Measurements from ENCODE around the gene SIT1.
A peak's percentile ranks its signal among the peaks of the same experiment; 100 is the strongest.
"Not testable (repeated sequence)": the region's sequence is repeated elsewhere in the genome, so short reads cannot be mapped to it uniquely, and the experiment has no call there.

SIT1 gene

DNA sequence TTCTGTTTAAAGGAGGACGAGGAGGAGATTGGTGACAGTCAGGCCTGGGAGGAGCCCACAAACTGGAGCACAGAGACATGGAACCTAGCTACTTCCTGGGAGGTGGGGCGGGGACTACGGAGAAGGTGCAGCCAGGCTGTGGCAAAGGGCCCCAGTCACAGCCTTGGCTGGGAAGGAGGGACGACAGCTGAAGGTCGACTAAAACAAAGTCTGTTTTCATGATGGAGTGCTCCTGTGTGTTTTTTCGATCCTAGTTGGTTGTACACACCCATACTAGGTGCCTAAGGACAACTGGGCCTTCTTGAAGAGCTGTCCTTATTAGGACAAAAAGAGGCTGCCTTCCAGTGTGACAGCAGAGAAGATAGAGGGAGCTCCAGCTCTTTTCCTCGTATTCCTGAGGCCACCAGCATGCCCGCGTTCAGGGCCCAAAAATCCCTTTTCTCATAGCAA, 10.3 kb upstream of the SIT1 start:
- no peak for DNase-seq (ENCODE audit: low read depth)

DNA sequence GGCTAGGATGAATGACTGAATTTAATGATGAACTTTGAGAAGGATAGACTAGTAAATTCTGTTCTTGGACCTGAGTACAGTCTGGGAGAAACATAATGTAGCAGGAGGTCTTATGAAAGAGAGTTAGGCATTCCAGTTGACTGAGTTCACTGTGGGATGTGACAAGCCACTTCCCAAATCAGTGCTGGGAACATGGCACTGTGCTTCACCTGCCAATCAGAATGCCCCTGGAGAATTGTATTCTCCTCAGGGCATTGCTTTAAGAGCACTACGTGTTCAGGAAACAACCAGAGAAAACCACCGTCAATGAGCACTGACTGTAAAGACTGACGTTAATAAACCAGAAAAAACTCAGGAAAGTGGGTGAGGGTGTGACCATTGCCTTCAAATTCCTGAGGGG, 8.6 kb upstream of the SIT1 start:
- no peak for DNase-seq (ENCODE audit: low read depth)

DNA sequence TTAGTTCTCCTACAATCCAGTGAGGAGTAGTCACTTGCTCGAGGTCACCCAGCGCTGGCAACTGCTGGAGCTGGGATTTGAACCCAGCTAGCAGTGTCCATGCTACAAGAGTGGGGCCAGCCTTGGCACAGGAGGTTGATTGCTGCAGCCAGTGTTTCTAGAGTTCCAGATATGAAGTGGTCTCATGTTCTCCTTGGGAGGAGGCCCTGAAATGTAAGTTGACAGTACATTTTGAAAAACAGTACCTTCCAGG, 8.2 kb upstream of the SIT1 start:
- no peak for DNase-seq (ENCODE audit: low read depth)

DNA sequence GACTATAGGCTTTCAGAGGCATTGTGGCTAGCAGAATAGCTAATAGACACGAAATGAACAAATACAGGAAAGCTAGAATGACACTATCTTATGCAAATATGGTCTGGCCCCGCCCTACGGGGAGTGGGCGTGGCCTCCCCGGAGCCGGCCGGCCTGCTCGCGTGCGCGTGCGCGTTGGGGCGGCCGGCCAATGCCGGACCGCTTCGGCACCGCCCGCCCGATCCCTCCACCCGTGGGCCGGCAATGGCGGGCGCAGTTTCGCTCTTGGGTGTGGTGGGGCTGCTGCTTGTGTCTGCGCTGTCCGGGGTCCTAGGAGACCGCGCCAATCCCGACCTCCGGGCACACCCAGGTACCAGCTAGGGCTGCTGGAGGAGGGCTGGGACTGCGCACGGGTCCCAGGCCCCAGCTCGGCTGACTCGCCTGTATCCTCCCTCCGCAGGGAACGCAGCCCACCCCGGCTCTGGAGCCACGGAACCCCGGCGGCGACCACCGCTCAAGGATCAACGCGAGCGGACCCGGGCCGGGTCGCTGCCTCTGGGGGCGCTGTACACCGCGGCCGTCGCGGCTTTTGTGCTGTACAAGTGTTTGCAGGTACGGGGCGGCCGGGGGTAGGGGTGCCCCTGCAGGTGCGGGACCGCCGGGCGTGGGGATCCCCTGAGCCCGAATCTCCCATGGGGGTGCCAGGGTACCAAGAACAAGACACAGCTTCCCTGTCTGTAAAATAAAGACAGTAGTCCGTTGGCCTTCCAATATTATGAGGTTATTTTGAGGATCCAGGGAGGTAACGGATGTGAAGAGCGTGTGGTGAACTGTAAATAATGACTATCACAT, 7.6 kb upstream of the SIT1 start, which contains the start of gene CCDC107:
Gene CCDC107 (plus strand): TSS at position 156 of the 831 bp plus-strand sequence. CDS start 88 bp downstream, at position 244.
- peak; percentile 78 for DNase-seq (ENCODE audit: low read depth)

DNA sequence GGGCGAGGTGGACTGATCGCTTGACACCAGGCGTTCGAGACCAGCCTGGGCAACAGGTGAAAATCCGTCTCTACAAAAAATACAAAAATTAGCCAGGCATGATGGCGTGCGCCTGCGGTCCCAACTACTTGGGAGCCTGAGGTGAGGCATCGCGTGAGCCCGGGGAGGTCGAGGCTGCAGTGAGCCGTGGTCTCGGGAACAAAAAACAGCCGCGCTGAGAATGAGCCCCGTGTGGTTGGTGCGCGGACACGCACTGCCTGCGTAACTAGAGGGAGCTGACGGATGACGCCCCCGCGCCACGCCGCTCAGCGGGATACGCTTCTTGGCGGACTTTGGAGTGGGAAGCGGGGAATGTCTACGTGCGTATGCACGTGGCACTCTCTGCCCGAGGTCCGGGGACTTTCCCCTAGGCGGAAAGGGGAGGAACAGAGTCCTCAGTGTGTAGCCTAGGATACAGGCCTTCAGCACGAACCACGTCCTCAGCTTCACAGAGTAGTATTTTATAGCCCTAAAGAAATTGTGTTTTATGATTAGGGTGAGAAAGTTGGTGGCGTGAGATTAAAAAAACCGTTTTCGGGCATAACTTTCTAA, 6.9 kb upstream of the SIT1 start, which contains the start of gene RMRP:
Gene RMRP (minus strand): TSS at position 474 of the 591 bp plus-strand sequence.
- DNase-seq (ENCODE audit: low read depth): peak; percentile 89

DNA sequence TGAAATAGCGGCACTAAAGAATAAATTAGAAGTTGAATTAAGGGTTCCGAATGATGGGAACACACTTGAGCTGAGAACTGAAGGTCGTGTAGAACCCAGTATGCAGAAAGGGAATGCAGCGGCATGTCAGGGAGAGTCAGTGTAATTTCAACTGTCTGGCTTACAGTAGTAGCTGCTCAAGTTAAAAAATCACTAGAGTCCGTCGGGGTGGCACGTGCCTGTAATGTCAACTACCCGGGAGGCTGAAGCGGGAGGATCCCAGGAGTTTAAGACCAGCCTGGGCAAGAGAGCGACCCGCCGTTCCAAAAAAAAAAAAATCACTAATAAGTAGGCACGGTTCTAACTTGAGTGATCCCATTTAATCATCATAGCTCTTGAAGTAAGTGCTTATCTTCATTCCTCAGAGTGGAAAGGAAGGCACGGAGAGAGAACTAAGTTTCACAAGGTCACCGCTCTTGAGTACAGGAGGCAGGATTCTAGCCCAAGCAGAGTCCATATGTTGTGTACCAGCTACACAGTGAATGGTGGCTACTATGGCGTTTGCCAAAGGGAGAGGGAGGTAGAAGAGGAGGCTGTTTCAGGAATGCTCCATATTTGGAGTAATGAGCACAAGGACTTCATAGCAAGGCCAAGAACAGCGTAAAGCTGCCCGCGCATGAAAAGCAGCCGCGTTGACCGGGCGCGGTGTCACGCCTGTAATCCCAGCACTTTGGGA, 6.3 kb upstream of the SIT1 start:
- no peak for DNase-seq (ENCODE audit: low read depth)

DNA sequence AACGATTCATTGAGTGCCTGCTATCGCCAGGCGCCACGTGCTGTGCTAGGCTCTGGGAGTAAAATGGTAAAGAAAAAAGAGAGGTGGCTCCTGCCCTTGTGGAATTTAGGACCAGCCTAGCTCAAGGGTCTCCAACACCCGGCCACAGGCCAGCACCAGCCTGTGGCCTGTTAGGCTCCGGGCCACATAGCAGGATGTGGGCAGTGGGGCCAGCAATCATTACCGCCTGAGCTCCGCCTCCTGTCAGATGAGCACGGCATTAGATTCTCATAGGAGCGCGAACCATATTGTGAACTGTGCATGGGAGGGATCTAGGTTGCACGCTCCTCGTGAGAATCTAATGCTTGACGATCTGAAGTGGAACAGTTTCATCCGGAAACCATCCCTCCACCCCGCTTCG, 5.6 kb upstream of the SIT1 start:
- DNase-seq (ENCODE audit: low read depth): no peak

DNA sequence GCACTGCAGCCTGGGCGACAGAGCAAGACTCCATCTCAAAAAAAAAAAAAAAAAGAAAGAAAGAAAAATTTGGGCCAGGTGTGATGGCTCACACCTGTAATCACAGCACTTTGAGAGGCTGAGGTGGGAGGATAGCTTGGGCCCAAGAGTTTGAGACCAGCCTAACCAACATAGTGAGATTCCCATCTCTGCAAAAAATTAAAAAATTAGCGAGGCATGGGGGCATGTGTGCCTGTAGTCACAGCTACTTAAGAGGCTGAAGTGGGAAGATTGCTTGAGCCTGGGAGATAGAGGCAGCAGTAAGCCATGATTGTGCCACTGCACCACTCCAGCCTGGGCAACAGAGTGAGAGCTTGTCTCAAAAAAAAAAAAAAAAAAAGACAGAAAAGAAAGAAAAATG, 2.9 kb upstream of the SIT1 start:
- no peak for DNase-seq (ENCODE audit: low read depth)

DNA sequence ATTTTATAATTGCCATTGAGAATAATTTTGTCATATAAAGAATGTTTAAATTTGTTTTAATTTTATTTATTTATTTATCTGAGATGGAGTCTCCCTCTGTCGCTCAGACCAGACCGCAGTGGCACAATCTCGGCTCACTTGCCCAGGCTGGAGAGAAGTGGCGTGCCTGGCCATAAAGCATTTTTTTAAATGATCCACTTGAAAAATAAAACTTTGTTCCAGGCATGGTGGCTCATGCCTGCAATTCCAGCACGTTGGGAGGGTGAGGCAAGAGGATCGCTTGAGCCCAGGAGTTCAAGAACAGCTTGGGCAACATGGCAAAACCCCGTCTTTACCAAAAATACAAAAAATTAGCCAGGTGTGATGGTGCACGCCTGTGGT, 2.1 kb upstream of the SIT1 start:
- DNase-seq (ENCODE audit: low read depth): no peak

DNA sequence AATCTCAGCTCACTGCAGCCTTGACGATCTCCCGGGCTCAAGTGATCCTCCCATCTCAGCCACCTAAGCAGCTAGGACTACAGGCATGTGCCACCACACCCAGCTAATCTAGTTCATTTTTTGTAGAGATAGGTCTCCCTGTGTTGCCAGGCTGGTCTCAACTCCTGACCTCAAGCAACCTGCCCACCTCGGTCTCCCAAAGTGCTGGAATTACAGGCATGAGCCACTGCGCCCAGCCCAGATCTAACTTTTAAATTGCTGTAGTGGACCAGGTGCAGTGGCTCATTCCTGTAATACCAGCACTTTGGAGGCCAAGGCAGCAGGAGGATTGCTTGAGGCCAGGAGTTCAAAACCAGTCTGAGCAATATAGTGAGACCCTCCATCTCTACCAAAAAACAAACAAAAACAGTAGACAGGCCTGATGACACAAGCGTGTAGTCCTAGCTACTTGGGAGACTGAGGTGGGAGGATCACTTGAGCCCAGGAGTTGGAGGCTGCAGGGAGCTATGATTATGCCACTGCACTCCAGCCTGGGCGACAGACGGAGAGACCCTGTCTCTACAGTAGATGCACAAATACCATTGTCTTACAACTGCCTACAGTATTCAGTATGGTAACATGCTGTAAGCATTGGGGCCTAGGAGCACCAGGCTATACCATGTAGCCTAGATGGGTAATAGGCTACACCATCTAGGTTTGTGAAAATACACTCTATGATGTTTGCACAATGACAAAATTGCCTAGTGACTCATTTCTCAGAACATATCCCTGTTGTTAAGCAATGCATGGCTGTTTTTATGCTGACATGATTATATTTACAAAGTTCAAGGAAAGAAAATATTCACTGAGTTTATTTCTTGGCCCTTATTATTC, 1.5 kb upstream of the SIT1 start:
- DNase-seq (ENCODE audit: low read depth): no peak

DNA sequence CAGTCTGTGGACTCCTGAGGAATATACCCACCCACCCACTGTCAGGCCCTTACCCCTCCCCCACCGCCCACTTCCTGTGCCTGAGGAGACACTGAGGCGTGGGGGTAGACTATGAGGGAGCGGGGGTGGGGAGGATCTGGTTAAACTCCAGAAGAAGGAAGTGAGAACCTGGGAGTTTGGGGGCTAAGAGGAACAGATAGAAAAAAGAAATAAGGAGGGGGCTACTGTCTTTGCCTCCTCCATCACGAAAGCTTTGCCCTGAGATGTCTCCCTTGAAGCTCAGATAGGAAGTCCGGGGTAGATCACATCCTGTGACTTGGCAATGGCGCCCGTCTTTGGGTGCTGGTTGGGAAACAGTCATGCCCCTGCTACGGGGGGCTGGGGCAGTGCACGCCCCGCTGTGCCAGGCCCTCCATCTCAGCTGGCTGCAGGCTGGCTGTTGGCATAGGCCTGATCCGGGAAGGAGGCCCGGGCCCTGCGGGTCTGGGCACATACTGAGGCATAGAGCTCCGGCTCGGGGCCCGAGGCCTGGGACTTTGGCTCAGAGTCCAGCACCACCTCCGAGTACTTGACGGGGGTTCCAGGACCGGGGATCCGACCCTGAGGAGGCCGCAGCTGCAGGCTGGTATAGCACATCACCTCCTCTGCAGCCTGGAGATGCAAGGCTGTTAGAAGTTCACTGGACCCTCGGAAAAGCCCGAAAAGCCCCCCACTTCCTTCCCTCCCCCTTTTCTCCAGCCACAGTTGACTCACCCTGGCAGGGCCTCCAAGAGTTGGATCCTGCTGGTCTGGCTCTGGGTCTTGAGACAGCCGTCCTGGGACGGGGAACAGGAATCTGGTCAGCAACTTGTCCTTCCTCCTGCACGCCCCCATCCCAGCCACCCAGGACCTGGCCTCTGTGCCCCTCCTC, 1.0 kb downstream of the SIT1 start:
- DNase-seq (ENCODE audit: low read depth): no peak

DNA sequence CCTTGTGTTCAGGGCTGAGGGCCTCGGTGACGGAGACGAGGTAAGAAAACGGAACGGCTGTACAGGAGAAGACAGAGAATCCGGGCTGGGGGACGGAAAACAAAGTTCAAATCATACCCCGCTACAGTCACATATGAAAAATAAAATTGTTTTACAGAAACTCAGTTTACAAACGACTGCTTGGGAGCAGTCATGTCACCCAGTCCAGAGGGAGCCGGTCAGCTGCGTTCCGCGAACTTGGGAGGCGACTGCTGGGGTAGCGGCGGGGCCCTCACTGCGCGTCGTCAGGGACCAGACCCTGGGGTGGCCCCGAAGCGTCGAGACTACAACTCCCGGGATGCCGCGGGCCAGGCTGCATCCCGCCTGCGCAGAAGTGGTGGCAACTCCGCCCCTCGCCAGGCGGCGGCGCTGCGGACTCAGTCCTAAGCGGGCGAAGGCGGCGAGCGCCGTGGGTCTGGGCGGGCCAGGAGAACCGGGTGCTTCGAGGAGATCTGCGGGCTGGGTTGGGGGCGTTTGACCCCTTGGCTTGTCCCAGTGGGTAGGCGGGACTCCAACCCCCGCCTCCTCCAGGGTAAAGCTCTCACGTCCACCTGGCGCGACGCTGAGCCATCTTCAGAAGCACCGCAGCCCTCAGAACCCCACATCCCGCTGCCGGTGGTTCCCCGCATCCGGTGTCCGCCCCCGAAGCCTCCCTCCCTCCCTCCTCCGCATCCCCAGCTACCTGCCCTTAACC, 4.0 kb downstream of the SIT1 start:
- peak; percentile 89 for DNase-seq (ENCODE audit: low read depth)

DNA sequence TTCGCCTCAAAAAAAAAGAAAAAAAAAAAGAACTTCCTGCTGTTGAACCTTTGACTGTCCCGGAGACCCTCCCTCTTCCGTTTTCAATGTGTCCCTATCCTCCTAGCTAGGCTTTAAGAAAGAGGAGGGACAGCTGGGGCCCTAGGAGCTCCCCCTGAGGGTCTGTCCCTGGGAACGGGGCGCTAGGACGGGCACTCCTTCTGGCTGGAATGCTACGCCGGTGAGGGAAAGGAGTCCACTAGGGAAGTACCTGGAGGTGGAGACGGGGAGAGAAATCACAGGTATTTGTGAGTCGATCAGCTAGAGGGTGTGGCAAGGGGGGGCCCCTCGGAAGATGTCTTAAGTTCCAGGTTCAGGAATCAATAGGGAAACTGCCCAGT, 4.6 kb downstream of the SIT1 start:
- DNase-seq (ENCODE audit: low read depth): no peak

DNA sequence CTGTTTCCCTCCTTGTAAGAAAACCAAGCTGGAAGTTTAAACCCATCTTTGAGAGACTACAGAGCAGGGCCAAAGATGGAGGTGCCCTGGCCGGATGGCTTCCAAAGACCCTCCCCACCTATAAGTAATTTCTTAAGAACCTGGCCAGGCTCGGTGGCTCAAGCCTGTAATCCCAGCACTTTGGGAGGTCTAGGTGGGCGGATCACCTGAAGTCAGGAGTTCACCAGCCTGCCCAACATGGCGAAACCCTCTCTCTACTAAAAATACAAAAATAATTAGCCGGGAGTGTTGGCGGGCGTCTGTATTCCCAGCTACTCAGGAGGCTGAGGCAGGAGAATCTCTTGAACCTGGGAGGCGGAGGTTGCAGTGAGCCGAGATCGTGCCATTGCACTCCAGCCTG, 5.0 kb downstream of the SIT1 start:
- not testable (repeated sequence) for DNase-seq (ENCODE audit: low read depth)

DNA sequence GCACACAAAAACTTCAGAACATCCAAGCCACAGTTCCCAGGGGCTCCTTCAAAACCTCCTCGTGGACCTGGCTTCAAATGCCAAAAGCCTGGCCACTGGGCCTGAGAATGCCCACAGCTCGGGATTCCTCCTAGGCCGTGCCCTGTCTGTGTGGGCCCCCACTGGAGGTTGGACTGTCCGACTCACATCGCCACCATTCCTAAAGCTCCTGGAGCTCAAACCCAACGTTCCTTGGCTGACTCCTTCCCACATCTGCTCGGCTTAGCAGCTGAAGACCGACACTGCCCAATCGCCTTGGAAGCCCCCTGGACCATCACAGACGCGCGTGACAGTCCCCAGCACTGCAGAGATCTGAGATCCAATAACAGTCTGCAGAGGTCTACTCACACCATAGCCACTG, 7.7 kb downstream of the SIT1 start:
- no peak for DNase-seq (ENCODE audit: low read depth)

DNA sequence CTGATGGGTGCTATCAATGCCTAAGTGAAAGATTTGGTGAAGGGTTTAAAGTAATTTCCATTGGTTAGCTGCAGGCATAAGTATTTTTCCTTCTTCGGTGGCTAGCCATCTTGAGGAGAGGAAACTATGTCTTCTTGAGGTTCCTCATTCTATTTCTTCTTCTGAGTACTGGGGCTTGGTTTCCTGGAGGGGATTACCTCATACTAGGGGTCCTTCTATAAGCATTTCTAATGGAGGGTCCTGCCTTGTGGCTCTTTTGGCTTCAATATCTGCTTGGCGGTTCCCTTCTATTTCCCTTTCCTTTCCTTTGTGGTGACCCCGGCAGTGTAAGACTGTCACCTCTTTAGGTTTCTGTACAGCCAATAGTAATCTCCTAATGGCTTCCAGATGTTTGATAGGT, 9.3 kb downstream of the SIT1 start:
- DNase-seq (ENCODE audit: low read depth): not testable (repeated sequence)

DNA sequence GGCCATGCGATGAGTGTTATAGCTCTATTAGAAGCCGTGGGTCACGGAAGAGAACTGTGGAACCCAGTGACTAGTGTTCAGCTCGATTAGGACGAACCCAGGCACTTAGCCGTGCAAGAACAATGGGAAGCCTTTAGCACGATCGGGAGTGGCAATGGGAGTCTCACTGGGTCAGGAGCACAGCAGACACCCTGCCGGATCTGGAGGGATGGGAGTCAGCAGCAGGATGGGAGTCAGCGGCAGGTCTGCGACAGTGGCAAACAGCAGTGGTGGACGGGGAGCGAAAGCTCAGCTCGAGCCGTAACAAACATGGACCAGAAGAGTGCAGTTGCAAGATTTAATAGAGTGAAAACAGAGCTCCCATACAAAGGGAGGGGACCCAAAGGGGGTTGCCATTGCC, 10.3 kb downstream of the SIT1 start:
- not testable (repeated sequence) for DNase-seq (ENCODE audit: low read depth)

DNA sequence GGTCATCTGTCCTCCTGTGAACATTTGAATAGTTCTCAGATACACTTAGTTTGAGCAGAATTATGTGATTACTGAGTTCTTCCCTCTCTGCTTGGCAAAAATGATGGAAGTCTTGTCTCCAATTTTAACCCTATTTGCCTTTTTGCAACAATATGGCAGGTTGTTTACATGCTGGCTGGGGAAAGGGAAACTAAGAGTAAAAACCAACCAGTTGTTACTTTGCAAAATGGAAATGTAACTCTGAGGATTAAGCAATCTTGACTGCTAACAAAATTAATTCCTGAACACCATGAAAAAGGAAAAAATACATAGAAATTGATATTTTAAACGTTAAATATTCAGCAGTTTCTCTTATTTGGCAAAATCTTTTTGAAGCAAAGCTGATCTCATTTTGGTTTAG, 11.1 kb downstream of the SIT1 start:
- DNase-seq (ENCODE audit: low read depth): no peak

DNA sequence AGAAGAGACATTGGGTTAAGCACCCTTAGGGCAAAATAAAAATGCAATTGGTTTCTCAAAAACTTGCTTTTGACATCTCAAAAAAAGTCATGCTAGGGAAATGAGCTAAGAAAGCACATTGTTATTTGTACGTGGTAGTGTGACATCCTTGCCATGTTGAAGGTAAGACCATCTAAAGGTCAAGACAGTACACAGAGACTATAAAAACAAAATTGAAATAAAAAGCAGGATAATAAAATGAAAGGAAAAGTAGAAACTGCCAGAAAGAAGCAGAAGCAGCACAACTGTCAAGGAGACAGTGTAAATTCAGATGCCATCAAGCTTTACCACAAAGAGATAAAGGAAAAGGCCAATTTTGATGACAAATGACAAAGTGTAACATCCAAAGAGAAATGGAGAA, 11.5 kb downstream of the SIT1 start:
- DNase-seq (ENCODE audit: low read depth): not testable (repeated sequence)

DNA sequence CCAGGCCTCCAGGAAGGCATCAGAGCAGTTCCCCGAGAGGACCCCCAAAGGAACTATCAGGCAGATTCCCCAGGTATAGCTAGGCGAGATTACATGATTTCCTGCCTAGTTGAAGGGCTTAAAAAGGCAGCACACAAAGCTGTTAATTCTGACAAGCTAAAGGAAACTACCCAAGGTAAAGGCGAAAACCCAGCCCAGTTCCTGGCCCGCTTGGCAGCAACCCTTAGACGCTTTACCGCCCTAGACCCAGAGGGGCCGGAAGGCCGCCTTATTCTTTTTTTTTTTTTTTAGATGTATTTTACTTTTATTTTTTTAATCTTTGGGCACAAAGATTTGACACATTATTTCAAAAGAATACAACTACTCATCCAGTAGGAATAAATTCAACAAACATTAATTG, 12.0 kb downstream of the SIT1 start:
- DNase-seq (ENCODE audit: low read depth): not testable (repeated sequence)

Measured in activated T-helper 9 cell treated with anti-CD3 and anti-CD28 coated beads, Interleukin-2, amount 50 U/mL, for 16 hours (primary cell).